MV-4-11 (cell line): ENCODE results near the gene LDHAL6B.

ENCODE experiments used
- DNase-seq: peaks from one replicate; lab custom pipeline; 2025; lab: John Stamatoyannopoulos, UW

LDHAL6B gene

GRCh38 chr15:59251001-59251845 is 44.6 kb downstream of the LDHAL6B start:
- peak; percentile 15 for DNase-seq

- no peak for DNase-seq
These were observed 45.5 kb downstream of the LDHAL6B start for GRCh38 chr15:59252137-59252536.

- DNase-seq = peak; percentile 17
These were observed 49.2 kb downstream of the LDHAL6B start for GRCh38 chr15:59255680-59256336.

GRCh38 chr15:59256482-59256881 is 49.8 kb downstream of the LDHAL6B start:
- no peak for DNase-seq

GRCh38 chr15:59257140-59257539 is 50.5 kb downstream of the LDHAL6B start:
- DNase-seq = no peak
